Glutamatergic neuron (in vitro differentiated cells): ENCODE results near the gene DLL1. TPM values are rescaled to one million over a fixed set of nuclear protein-coding genes. Genes with fewer than 3 reads are reported as not detected.

ENCODE experiments used
- DNase-seq: peaks from one replicate; pipeline ENCODE4 v3.0.0; 2022
- H3K27ac Mint-ChIP-seq: one replicate; pipeline ENCODE4 v1.8.0; 2020; ENCODE audit warnings: mild to moderate bottlenecking, mixed read lengths, inconsistent platforms; ENCODE audit not compliant: unreplicated experiment
- H3K27me3 Mint-ChIP-seq: one replicate; pipeline ENCODE4 v1.8.0; 2020; ENCODE audit warnings: mild to moderate bottlenecking, moderate library complexity, mixed read lengths, inconsistent platforms; ENCODE audit not compliant: unreplicated experiment
- H3K36me3 Mint-ChIP-seq: one replicate; pipeline ENCODE4 v1.8.0; 2020; ENCODE audit warnings: mild to moderate bottlenecking, mixed read lengths, inconsistent platforms; ENCODE audit not compliant: unreplicated experiment
- H3K4me1 Mint-ChIP-seq: one replicate; pipeline ENCODE4 v1.8.0; 2020; ENCODE audit warnings: mild to moderate bottlenecking, low read depth, mixed read lengths, inconsistent platforms; ENCODE audit not compliant: unreplicated experiment
- H3K4me3 Mint-ChIP-seq: one replicate; pipeline ENCODE4 v1.8.0; 2020; ENCODE audit warnings: mild to moderate bottlenecking, mixed read lengths, inconsistent platforms; ENCODE audit not compliant: unreplicated experiment
- H3K9me3 Mint-ChIP-seq: one replicate; pipeline ENCODE4 v1.8.0; 2020; ENCODE audit warnings: mild to moderate bottlenecking, moderate library complexity, mixed read lengths, inconsistent platforms; ENCODE audit not compliant: unreplicated experiment
- CTCF ChIP-seq: fragments of 200-600 bp; sonication (generic); IDR thresholded peaks from one replicate; pipeline ENCODE4 v1.5.0; 2021; ENCODE audit not compliant: partially characterized antibody, unreplicated experiment
- total RNA-seq: library from RNA; stranded (reverse); fragmentation: NEBNext Ultra II Directional; extraction: Animal tissue kit (Norgen Biotek cat#: 25700); gene quantifications from one replicate; pipeline ENCODE4 v1.2.1, GENCODE V29; 2021; ENCODE audit not compliant: unreplicated experiment

Gene DLL1
- total RNA-seq, 1 donor from 2014 or later: 34.3 TPM

- peaks cover 6% of the 10 kb centered on the region for H3K36me3 Mint-ChIP-seq
- no peak for TF ChIP-seq CTCF
- H3K9me3 Mint-ChIP-seq: peaks cover 17% of the 10 kb centered on the region
- peaks cover 17% of the 10 kb centered on the region for H3K27me3 Mint-ChIP-seq
- DNase-seq: no peak
- peaks cover 28% of the 10 kb centered on the region for H3K4me1 Mint-ChIP-seq
- peak overlapping the region; percentile 70 for H3K27ac Mint-ChIP-seq
- H3K4me3 Mint-ChIP-seq: peak overlapping the region; percentile 66
These were observed 4.5 kb downstream of the DLL1 start for GRCh38 chr6:170286246-170286933.

GRCh38 chr6:170285482-170285881, 5.4 kb downstream of the DLL1 start:
- H3K4me3 Mint-ChIP-seq: peak overlapping the region; percentile 63
- peaks cover 28% of the 10 kb centered on the region for H3K4me1 Mint-ChIP-seq
- no peak overlapping the region for H3K27ac Mint-ChIP-seq
- H3K9me3 Mint-ChIP-seq: peaks cover 17% of the 10 kb centered on the region
- TF ChIP-seq CTCF: no peak
- peaks cover 6% of the 10 kb centered on the region for H3K36me3 Mint-ChIP-seq
- DNase-seq: no peak
- peaks cover 17% of the 10 kb centered on the region for H3K27me3 Mint-ChIP-seq

GRCh38 chr6:170284866-170285469, 5.9 kb downstream of the DLL1 start:
- H3K36me3 Mint-ChIP-seq: peaks cover 6% of the 10 kb centered on the region
- no peak for TF ChIP-seq CTCF
- H3K4me3 Mint-ChIP-seq: peak overlapping the region; percentile 53
- no peak for DNase-seq
- no peak overlapping the region for H3K27ac Mint-ChIP-seq
- peaks cover 13% of the 10 kb centered on the region for H3K27me3 Mint-ChIP-seq
- H3K9me3 Mint-ChIP-seq: peaks cover 17% of the 10 kb centered on the region
- peaks cover 30% of the 10 kb centered on the region for H3K4me1 Mint-ChIP-seq

- H3K9me3 Mint-ChIP-seq: peaks cover 17% of the 10 kb centered on the region
- no peak for TF ChIP-seq CTCF
- peaks cover 6% of the 10 kb centered on the region for H3K36me3 Mint-ChIP-seq
- peaks cover 32% of the 10 kb centered on the region for H3K4me1 Mint-ChIP-seq
- H3K27ac Mint-ChIP-seq: no peak overlapping the region
- H3K27me3 Mint-ChIP-seq: peaks cover 13% of the 10 kb centered on the region
- H3K4me3 Mint-ChIP-seq: no peak overlapping the region
- DNase-seq: no peak
These were observed 6.6 kb downstream of the DLL1 start for GRCh38 chr6:170284126-170284773.
